NCI-H1105 treated with DMSO at 0.1 percent for 48 hours (cell line): ENCODE measurements around the gene FHIT.
A peak's percentile ranks its signal among the peaks of the same experiment; 100 is the strongest.
"Not testable (repeated sequence)": the region's sequence is repeated elsewhere in the genome, so short reads cannot be mapped to it uniquely, and the experiment has no call there.

Experiments
- DNase-seq: peaks from one replicate; lab custom pipeline; 2025; lab: John Stamatoyannopoulos, UW

The FHIT gene

GRCh38 chr3:59829527-59829926, 1421.7 kb downstream of the FHIT start:
- DNase-seq: no peak

DNA sequence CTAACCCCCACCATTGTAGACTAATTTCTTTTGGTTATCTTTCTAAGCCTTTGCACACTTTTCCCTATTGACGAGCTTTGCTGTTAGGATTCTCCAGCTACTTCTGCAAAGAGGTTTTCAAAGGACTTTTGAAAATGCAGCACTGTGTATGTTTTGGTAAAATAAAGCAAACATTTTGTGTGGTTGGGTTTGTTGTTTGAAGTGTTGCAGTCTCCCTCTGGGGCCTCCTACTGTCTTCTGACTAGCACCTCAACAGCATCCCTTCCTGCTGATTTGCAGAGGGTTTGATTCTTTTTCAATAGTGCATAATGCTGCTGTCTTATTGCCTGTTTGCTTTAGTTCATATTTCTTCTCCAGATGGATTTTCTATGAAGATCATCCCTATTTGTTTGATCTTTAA, 1426.4 kb downstream of the FHIT start:
- DNase-seq: no peak

DNA sequence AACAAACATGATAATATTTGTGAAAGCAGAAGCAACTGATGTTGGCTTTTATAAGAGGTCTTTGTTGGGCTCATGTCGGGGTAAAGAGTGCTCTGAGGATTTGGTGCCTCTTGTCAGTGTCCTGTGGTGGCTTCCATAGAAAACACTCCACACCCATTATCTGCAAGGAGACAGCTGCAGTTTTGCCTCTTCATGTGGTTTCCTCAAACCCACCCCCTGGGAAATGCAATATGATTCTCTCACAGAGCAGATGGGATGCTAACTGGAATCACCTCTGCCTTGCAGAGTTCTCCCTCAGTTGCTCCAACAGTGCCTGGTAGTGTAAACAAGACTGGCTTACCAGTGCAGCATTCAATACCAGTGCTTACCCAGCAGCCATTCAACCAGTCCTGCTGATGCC, 1430.0 kb downstream of the FHIT start:
- no peak for DNase-seq

- no peak for DNase-seq
Observed at GRCh38 chr3:59820352-59820934, 1430.8 kb downstream of the FHIT start.

GRCh38 chr3:59818919-59819300, 1432.3 kb downstream of the FHIT start:
- DNase-seq: no peak

- DNase-seq: no peak
Observed at GRCh38 chr3:59818033-59818918, 1433.0 kb downstream of the FHIT start.

DNA sequence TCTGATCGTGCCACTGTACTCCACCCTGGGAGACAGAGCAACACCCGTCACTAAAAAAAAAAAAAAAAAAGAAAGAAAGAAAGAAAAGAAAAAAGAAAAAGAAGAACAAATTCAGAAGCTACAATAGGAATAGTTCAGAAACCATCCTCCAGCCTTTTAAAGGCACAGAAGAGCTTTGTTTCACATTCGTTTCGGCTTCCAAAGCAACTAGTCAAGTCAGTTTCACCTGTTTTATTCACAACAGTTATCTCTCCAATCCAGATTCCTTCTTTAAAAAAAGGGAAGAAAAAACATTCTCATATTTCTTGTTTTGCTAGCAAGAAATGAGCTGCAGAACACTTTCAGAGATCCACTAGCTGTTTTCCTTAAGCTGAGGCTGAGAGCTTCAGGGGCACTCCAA, 1433.7 kb downstream of the FHIT start:
- DNase-seq: no peak

DNA sequence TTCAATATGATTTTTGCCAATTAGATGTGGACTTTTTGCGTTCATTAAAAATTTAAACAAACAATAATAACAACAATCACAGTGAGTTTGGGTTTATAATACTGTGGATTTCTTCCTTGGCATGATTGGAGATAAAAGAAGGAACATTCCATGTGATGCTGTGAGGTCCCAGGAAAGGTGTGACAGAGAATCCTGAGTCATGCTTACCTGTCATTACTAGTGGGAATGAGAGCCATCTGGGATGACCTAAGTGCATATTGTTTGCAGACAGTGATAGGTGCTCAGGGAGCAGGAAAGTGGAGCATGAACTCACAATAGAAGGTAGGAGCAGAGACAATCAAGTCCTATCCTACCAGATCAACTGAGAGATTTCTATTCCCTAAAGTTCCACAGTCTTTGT, 1434.9 kb downstream of the FHIT start:
- no peak for DNase-seq

GRCh38 chr3:59813148-59813538, 1438.1 kb downstream of the FHIT start:
- no peak for DNase-seq

DNA sequence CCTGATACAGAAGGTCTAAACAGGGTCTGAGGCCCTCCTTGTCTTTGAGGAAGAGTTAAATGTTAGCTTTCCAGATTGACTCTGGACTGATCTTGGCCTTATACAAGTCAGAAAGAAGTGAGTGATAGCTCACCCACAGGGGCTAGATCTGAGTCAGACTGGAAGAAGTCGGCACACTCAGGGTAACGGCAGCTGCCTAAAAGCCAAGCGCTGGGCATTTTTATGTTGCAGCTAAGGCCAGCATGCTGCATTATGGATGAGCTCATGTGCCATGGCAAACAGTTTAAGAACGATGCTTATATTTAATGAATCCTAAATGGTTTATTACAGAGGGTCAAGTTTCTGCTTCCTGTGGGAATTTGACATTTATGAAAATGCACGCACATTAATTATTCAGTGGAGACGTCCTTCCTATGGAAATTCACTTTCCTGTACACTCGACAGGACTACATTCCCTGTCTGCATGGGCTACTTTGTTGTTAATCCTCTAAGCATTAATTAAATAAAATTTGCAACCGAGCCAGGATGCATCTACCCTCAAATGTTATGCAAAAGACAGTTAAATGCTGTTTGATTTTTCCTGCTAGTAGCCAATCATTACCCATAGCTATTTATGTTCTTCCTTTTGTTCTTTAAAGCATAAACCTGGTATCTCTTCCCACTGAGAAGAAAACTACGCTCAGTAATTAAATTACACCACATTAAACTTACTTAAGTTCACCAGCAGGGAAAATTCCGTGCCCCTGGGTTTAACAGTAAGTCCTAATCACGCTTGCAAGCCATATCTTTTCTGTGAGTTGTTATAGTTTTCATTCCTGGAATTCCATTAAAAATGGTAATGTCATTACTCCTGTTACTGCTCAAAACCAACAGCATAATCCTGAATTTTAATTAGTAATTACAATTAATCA, 1438.8 kb downstream of the FHIT start:
- DNase-seq: no peak

DNA sequence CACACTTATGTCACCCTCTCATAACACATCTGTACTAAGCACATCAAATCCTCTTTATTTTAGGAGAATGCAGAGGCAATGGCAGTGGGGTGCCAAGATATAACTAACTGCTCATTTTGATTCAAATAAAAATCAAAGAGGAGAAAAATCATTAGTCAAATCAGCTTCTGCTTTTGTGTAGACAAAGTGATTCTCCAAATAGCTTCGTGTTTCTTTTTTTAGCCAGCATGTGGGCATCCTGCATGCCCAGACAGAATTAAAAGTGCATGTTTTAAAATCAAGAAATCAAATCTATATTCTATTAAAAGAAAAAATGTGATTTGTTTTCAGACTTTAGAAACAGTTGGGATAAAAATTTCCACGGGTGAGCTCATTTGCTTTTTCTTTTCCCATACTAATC, 1440.1 kb downstream of the FHIT start:
- no peak for DNase-seq

DNA sequence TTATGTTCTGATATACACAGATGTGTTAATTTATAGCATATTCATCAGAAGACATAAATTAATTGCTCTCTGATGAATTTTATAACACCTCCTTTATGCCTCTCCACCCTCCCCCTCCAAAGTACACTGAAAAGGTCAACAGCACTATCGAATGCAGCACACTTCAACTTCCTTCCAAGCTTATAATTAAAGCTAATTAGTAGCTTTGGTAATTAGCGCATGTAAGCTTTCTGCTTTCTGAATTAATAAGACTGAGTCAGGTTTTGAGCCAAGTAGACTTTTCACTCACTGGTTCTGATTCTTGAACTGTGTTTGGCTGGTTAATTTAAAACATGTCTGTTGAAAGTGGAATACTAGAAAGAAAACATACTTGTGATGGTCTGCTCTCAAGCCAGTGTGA, 1440.6 kb downstream of the FHIT start:
- DNase-seq: peak; percentile 31

DNA sequence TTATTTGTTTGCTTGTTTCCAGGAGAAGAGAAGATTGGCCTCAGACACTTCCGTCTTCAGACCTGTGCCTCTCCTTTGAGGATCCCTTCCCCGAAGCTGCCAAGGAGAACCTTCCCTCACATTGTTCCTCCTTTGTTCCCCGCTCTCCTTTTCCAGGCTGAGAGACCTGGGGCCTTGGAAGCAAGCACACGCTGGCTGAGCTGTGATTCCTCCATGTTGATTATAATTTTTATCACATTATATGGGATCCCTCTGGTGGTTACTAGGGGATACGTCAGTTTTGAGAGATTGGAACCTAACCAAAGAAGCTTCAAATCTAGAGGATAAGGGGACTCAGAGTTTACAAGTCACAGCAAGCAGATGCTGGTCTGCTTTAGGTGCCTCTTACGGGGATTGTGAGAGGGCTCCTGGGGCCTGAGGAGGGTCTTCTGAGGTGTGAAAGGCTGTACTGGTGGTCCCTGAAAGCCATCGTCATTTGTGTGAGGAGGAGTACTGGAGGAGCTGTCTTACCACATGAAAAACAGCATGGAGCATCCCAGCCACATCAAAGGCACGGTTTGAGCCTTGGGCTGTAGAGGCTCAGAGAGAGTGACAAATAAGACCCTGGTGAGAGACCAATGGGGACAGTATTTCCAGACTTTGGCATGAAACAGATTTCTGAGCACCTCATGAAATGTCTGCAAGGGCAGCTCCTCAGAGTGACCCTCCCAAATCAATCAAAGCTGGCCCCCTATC, 1441.4 kb downstream of the FHIT start:
- DNase-seq: peak; percentile 10

- DNase-seq: no peak
Observed at GRCh38 chr3:59809016-59809415, 1442.2 kb downstream of the FHIT start.

GRCh38 chr3:59808446-59808845, 1442.8 kb downstream of the FHIT start:
- no peak for DNase-seq

- DNase-seq: no peak
Observed at GRCh38 chr3:59803268-59803667, 1448.0 kb downstream of the FHIT start.

- DNase-seq: not testable (repeated sequence)
Observed at GRCh38 chr3:59802453-59802852, 1448.8 kb downstream of the FHIT start.

- DNase-seq: peak; percentile 14
Observed at GRCh38 chr3:59802045-59802444, 1449.2 kb downstream of the FHIT start.

DNA sequence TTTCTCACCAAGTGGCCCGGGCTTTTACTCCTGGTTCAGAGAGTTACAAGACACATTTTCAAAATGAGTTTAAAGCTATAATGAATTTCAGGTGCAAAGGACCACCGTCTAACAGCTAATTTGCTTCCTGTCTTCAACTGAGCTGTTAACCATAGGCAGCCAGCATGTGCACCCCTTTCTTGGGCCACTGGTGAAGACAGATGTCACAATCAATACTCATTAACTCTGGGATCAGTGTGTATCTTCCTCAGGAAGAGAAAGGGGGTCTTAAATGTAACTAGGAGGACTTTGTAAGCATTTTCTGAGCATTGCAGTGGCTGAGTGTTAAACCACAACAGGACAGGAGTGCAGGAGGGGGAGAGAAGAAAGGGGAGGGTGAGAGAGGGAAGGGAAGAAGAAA, 1450.8 kb downstream of the FHIT start:
- no peak for DNase-seq

GRCh38 chr3:59798372-59799086, 1452.7 kb downstream of the FHIT start:
- DNase-seq: no peak

DNA sequence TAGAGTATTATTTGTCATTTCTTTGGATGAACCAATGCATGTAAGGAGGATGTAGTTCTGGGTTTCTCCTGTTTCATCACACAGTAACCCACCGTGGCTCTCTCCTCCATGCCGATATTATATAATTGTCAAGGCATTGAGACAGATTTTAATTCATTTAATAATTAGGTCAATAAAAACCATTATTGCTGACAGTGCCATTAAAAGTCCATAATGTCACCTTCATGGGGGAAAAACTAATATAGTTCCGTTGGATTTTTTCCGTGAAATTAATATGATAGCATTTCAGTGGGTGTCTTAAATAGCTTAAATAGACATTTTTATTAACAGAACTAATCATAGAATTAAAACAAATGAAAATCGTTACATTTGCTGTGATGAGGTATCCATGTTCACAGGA, 1453.7 kb downstream of the FHIT start:
- no peak for DNase-seq
